GM13976 (cell line): ENCODE data around the gene LRRC55.

Source experiments
- DNase-seq: peaks from one replicate; pipeline ENCODE4 v3.0.0; 2012; ENCODE audit warnings: low spot score
- in situ Hi-C: fragments of 300-500 bp; cut with MboI; formaldehyde crosslinking; loops from one replicate; pipeline ENCODE4 v1.12.0; 2022; ENCODE audit warnings: low sequenced_read_pairs, mixed read lengths, inconsistent platforms; ENCODE audit not compliant: unreplicated experiment
- TF ChIP-seq, protein P1 (sequence below): IDR thresholded peaks from 2 replicates; pipeline ENCODE4 v1.5.1; 2012; ENCODE audit warnings: borderline replicate concordance, mild to moderate bottlenecking; ENCODE audit not compliant: insufficient read depth; ENCODE audit errors: extremely low read depth, missing control alignments, control extremely low read depth

LRRC55 gene

GRCh38 chr11:57203882-57204480 lies 22.2 kb downstream of the LRRC55 start:
- DNase-seq, result no peak
- in situ Hi-C loops, result no loop called here
- TF ChIP-seq, protein P1, sequence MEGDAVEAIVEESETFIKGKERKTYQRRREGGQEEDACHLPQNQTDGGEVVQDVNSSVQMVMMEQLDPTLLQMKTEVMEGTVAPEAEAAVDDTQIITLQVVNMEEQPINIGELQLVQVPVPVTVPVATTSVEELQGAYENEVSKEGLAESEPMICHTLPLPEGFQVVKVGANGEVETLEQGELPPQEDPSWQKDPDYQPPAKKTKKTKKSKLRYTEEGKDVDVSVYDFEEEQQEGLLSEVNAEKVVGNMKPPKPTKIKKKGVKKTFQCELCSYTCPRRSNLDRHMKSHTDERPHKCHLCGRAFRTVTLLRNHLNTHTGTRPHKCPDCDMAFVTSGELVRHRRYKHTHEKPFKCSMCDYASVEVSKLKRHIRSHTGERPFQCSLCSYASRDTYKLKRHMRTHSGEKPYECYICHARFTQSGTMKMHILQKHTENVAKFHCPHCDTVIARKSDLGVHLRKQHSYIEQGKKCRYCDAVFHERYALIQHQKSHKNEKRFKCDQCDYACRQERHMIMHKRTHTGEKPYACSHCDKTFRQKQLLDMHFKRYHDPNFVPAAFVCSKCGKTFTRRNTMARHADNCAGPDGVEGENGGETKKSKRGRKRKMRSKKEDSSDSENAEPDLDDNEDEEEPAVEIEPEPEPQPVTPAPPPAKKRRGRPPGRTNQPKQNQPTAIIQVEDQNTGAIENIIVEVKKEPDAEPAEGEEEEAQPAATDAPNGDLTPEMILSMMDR, result no peak

DNA sequence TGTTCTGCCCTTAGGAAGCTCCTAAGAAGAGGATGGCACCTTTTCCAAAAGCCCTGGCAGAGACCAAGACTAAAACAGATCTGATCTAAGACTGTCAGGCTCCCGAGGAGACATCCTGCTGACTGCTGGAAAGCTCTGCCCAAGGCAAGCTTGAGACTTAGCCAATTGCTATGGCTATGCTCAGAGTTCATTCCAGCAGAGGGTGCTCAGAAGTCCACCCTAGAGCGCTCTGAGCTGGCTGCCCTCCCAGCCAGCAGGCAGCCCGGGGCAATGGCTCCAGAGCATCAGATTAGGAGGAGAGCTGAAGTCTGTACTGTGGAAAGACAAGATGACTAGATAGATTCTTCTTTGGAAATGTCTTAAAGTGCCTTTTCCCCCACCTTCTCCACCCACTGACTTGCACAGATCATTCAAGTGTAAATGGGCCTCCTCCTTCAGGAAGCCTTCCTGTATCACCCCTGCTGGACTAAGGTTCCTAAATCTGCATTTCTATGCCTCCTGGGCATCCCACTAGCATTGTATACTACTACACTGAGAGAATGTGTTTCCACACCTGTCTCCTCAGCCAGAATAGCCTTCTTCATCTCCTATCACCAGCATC lies 23.4 kb downstream of the LRRC55 start:
- in situ Hi-C loops, result no loop called here
- TF ChIP-seq, protein P1, result no peak
- DNase-seq, result no peak

DNA sequence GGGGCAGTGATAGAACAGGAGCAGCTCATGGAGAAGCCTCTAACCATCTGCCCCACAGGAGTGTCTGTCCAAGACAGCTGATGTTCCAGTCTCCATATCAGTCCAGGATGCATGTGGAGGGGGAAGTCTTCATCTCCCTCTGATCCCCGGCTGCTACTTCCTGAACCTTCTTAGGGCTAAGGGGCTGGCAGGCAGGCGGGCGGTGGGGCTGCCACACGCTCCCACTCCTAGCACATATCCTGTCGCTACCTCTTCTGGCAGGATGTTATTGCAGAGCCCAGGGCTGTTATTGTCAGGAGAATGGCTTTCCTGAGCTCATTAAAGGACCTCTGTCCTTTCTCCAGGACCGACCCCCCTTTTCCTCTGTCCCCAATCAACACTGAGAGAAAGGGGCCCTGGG lies 25.4 kb downstream of the LRRC55 start:
- in situ Hi-C loops, result no loop called here
- no peak for DNase-seq
- TF ChIP-seq, protein P1, result no peak

GRCh38 chr11:57210781-57211180 lies 29.0 kb downstream of the LRRC55 start:
- DNase-seq, result no peak
- TF ChIP-seq, protein P1, result no peak
- in situ Hi-C loops, result no loop called here

GRCh38 chr11:57213342-57214097 lies 31.8 kb downstream of the LRRC55 start:
- DNase-seq, result no peak
- in situ Hi-C loops, result no loop called here
- TF ChIP-seq, protein P1, result no peak

GRCh38 chr11:57214098-57214417 lies 32.3 kb downstream of the LRRC55 start:
- TF ChIP-seq, protein P1, result no peak
- in situ Hi-C loops, result no loop called here
- DNase-seq, result no peak

DNA sequence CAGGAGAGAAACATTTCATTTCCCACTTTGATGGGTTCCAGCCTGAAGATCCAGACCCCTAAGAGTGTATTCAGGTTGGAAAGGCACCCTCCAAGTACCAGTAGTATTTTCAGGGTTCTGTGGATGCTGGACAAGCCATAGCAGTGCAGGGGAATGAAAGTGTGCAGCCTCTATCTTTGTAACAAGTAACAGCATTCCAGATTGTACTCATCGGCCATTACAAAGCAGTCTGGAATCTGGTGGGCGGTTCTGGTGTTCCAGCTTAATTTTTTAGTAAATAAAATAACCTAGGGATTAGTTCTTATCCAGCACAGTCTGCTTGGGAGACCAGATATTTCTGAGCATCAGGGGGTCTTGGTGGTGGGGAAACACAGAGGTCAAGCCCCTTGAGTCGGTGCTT lies 32.7 kb downstream of the LRRC55 start:
- in situ Hi-C loops, result no loop called here
- TF ChIP-seq, protein P1, result no peak
- DNase-seq, result no peak
